Measurements from ENCODE around the gene SEMA6B.

Gene SEMA6B

GRCh38 chr19:4581666-4582553 is 22.4 kb upstream of the SEMA6B start:
- TF ChIP-seq CTCF (conservative IDR thresholded peaks at IDR 0.05) (no peak), ZFX (IDR thresholded peaks at IDR 0.05) (no peak)
- no peak overlapping the region for H3K27ac ChIP-seq

GRCh38 chr19:4580961-4581665 is 21.6 kb upstream of the SEMA6B start:
- no peak overlapping the region for H3K27ac ChIP-seq
- TF ChIP-seq ZFX (IDR thresholded peaks at IDR 0.05) = no peak
- no peak for TF ChIP-seq CTCF (conservative IDR thresholded peaks at IDR 0.05)

- H3K27ac ChIP-seq = no peak overlapping the region
- no peak for TF ChIP-seq ZFX (IDR thresholded peaks at IDR 0.05)
- no peak for TF ChIP-seq CTCF (conservative IDR thresholded peaks at IDR 0.05)
Measured at GRCh38 chr19:4580021-4580901, 20.8 kb upstream of the SEMA6B start.

GRCh38 chr19:4579389-4579788 is 19.9 kb upstream of the SEMA6B start:
- no peak overlapping the region for H3K27ac ChIP-seq
- TF ChIP-seq ZFX (IDR thresholded peaks at IDR 0.05) (no peak), CTCF (conservative IDR thresholded peaks at IDR 0.05) (no peak)

GRCh38 chr19:4578552-4579248 is 19.2 kb upstream of the SEMA6B start:
- TF ChIP-seq ZFX (IDR thresholded peaks at IDR 0.05) = no peak
- no peak for TF ChIP-seq CTCF (conservative IDR thresholded peaks at IDR 0.05)
- no peak overlapping the region for H3K27ac ChIP-seq

- TF ChIP-seq CTCF (conservative IDR thresholded peaks at IDR 0.05) = no peak
- no peak for TF ChIP-seq ZFX (IDR thresholded peaks at IDR 0.05)
- no peak overlapping the region for H3K27ac ChIP-seq
Measured at GRCh38 chr19:4577020-4577782, 17.7 kb upstream of the SEMA6B start.
